GM19239 (cell line): ENCODE results near the gene DAGLA.
"Not testable (repeated sequence)": the region's sequence is repeated elsewhere in the genome, so short reads cannot be mapped to it uniquely, and the experiment has no call there.

Experiments used
- DNase-seq: peaks from one replicate; pipeline ENCODE4 v3.0.0; 2011; ENCODE audit warnings: low spot score; ENCODE audit not compliant: insufficient read length
- FAIRE-seq: peaks from 2 replicates; lab custom pipeline; 2011; peaks lifted over from hg19 to GRCh38; lab: Jason Lieb, UNC

The DAGLA gene, protein sequence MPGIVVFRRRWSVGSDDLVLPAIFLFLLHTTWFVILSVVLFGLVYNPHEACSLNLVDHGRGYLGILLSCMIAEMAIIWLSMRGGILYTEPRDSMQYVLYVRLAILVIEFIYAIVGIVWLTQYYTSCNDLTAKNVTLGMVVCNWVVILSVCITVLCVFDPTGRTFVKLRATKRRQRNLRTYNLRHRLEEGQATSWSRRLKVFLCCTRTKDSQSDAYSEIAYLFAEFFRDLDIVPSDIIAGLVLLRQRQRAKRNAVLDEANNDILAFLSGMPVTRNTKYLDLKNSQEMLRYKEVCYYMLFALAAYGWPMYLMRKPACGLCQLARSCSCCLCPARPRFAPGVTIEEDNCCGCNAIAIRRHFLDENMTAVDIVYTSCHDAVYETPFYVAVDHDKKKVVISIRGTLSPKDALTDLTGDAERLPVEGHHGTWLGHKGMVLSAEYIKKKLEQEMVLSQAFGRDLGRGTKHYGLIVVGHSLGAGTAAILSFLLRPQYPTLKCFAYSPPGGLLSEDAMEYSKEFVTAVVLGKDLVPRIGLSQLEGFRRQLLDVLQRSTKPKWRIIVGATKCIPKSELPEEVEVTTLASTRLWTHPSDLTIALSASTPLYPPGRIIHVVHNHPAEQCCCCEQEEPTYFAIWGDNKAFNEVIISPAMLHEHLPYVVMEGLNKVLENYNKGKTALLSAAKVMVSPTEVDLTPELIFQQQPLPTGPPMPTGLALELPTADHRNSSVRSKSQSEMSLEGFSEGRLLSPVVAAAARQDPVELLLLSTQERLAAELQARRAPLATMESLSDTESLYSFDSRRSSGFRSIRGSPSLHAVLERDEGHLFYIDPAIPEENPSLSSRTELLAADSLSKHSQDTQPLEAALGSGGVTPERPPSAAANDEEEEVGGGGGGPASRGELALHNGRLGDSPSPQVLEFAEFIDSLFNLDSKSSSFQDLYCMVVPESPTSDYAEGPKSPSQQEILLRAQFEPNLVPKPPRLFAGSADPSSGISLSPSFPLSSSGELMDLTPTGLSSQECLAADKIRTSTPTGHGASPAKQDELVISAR

DNA sequence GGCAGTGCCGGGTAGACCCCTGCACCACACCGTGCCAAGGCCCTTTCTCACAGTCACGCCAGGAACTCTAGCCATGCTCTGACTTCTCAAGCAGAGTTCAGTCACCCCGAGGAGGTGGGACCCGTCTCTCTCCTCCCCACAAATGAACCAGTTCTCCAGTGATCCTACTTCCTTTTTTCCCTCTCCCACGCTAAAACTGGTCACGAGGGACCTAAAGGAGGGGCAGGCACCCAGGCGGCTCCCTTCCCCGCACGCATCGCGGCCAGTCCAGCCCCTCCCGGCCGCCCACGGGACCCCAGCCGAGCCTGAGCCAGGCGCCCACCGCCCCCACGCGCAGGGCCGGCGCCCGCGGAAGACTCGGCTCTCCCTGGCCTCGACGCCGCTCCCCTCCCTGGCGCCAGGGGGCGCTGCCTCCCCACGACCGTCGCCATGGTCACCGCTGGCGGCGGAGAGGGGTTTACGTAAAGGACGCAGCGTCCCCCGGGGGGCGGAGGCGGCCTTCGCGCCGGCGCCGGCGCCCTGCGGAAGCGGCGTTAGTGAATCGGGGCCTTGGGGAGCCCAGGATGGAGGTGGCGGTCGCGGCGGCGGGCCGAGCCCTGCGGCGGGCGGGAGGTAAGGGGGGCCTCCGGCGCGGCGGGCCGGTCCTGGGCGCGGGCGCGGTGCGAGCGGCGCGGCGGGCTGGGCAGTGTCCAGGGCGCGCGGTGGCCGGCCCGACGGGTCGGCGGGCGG is at the start of gene DAGLA:
Gene DAGLA (plus strand): TSS at position 499 of the 729 bp plus-strand sequence. CDS start 39,765 bp downstream, outside the sequence.
- DNase-seq (peak; percentile 87), FAIRE-seq (no peak)

DNA sequence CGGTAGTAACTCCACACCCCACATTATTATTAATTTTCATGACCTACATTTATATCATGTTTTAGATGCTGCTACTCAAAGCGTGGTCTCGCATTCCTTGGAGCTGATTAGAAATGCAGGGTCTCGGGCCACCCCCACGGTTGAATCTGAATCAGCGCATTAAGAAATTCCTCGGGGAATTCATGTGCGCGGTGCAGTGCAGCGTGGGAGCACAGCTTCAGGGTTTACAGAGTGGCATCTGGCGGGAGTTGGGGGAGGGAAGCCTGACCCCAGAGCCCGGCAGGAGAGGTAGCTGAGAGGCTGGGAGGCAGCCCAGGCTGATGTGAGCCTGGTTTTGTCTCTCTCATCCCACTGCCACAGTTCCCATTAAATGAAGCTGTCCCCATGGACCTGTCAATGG is 48.1 kb upstream of the DAGLA start:
- DNase-seq = no peak
- FAIRE-seq = no peak

DNA sequence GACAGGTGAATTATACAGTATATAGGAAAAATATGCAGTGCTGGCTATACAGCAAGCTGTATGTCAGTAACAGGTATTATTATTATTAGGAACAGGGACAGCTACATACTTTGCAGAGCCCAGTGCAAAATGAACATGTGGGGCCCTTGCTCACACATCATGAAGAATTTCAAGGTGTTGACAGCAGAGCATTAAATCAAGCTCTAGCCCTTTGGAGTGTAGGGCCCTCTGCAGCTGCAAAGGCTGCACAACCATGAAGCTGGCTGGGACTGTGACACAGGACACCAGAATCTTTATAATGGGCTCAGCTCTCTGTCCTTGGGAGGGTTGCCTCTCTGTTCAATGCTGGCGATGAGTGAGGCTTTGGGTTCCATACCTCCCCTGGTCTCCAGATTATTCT is 44.9 kb upstream of the DAGLA start:
- FAIRE-seq = no peak
- no peak for DNase-seq

DNA sequence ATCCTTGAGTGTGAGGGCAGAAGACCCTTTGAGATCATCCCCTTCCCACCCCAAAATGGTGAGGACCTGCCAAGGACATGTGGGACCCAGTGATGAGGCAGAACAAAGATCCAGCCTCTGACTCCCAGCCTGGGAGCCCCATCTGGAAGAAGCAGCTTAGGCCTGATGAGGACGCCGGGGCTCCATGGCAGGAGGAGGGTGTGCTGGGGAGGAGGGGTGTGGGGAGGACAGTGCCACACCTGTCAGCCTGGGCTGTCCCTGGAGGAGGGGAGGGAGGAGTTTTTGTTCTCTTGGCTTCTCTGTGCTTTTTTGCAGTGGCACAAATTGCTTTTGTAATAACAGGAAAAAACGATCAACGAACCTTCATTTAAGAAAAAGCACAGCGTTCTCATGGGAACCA is 44.4 kb upstream of the DAGLA start:
- no peak for FAIRE-seq

DNA sequence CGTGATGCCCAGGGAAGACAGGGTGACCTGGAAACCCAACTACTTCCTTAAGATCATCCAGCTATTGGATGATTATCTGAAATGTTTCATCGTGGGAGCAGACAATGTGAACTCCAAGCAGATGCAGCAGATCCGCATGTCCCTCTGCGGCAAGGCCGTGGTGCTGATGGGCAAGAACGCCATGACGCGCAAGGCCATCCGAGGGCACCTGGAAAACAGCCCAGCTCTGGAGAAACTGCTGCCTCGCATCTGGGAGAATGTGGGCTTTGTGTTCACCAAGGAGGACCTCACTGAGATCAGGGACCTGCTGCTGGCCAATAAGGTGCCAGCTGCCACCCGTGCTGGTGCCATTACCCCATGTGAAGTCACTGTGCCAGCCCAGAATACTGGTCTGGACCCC is 43.5 kb upstream of the DAGLA start:
- no peak for DNase-seq
- no peak for FAIRE-seq

More for the DNA sequence above, 44.4 kb upstream of the DAGLA start:
- DNase-seq = no peak

DNA sequence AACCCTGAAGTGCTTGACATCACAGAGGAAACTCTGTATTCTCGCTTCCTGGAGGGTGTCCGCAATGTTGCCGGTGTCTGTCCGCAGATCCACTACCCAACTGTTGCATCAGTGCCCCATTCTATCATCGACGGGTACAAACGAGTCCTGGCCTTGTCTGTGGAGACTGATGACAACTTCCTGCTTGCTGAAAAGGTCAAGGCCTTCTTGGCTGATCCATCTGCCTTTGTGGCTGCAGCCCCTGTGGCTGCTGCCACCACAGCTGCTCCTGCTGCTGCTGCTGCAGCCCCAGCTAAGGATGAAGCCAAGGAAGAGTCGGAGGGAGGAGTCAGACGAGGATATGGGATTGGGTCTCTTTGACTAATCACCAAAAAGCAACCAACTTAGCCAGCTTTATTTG is 42.9 kb upstream of the DAGLA start:
- FAIRE-seq (no peak), DNase-seq (no peak)

DNA sequence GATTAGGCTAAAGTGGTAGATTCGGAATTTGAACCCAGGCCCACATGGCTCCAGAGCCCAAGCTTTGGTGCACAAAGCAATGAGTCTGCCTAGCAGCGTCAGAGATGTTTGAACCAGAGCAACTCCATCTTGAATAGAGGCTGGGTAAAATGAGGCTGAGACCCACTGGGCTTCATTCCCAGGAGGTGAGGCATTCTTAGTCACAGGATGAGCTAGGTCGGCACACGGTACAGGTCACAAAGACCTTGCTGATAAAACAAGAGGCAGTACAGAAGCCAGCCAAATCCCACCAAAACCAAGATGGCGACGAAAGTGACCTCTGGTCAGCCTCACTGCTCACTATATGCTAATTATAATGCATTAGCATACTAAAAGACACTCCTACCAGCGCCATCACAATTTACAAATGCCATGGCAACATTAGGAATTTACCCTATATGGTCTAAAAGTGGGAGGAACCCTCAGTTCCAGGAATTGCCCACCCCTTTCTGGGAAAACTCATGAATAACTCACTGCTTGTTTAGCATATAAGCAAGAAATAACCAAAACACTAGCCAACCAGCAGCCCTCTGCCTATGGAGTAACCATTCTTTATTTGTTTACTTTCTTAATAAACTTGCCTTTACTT is 40.3 kb upstream of the DAGLA start:
- no peak for FAIRE-seq
- DNase-seq = no peak

DNA sequence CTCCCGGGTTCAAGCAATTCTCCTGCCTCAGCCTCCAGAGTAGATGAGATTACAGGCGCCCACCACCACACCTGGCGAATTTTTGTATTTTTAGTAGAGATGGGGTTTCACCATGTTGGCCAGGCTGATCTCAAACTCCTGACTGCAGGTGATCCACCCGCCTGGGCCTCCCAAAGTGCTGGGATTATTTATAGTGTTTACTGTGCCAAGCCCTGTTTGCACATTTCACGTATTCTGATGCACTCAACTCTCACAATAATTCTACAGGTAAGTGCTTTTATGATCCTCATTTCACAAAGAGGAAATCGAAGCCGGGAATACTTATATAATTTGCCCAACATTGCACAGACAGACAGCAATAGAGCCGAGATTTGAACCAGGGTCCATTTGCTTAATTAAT is 38.0 kb upstream of the DAGLA start:
- DNase-seq = no peak
- FAIRE-seq = no peak

DNA sequence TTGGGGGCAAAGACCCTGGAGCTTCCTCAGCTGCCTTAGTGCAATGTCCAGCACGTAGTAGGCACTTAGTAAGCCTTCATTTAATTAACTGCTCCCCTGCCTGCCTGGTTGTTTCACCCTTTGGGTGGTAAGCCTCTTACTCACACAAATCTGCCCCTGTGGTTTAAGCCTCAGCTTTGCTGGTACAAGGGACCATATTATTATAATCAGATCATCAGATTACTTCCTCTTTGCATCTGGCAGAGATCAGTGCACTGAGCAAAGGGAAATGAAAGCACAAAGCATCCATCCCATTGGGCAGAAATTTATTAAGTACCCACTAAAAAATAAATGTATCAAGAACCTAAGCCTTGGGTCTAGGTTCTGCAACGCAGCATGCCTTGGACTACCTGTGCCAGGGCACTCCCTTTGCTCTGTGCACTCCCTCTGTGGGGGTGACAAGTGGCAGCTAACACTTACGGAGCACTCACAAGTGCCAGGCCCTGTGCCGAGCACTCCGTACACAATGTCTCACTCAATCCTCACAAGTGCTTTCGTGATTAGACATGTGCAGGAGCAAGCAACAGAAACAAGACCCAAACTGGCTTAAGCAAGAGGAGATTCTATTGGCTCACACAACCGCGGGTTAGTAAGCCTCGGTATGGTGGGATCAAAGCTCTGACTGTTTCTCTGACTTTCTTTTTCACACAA is 34.9 kb upstream of the DAGLA start:
- no peak for DNase-seq
- FAIRE-seq = no peak

DNA sequence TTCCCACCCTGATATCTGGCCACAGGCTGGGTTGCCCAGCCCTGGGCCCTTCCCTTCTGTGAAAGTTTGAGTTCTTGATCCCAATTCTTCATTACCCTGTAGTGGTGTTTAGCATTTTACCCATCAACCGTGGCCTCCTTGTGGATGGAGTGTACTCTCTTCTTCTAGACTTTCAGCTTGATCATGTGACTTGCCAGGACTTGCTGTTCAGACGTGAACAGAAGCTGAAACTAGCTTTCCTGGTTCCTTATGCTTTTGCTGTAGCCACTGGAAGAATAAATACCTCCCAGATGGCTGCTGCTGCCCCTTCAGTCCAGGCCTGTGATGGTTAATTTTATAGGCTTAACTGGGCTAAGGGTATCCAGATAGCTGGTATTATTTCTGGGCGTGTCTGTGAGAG is 32.7 kb upstream of the DAGLA start:
- FAIRE-seq = no peak
- DNase-seq = no peak

DNA sequence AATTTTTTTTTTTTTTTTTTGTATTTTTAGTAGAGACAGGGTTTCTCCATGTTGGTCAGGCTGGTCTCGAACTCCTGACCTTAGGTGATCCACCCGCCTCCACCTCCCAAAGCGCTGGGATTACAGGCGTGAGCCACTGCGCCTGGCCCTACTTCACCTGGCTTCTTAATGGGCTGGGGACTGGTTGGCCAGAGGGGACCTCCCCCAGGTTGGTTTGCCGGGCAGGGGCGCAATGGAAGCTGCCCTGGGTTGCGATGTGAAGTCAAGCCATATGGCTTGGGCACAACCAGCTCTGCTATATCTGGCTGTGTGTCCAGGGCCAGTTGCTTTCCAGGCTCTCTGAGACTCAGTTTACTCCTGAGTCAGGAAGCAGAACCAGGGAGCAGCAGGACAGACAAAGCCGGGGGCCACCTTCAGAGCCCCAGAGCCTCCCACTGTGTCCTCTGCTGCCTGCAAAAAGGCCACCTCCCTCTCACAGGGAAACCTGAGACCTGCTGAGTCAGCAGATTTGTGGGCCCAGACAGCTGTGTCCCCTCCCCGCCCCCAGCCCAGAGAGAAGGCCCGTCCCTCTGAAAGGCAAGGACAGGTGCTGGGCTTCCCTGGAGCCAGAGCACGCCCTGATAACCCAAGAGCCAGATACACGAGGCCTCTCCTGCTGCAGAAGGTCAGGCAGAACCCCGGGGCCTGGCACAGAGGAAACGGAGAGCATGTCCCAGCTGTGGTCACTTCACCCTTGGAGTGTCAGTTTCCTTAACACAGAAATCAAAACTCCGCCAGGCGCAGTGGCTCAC is 29.2 kb upstream of the DAGLA start:
- FAIRE-seq (no peak), DNase-seq (no peak)

DNA sequence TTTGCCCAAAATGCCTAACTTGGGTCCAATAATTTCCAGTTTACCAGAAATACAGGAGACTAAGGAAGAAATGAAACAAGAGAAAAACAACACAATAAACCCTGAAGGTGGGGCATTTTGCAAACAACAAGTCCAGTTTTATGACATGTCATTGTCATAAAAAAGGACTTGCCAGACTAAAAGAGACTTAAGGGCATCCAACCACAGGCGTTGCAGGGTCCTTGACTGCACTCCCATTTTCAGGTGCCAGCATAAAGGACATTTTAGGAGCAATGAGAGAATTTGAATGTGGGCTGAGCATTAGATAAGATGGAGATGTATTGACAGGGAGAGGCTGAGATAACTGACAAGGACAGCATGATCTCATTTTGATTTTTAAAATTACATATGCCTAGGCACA is 28.1 kb upstream of the DAGLA start:
- FAIRE-seq (no peak), DNase-seq (no peak)

DNA sequence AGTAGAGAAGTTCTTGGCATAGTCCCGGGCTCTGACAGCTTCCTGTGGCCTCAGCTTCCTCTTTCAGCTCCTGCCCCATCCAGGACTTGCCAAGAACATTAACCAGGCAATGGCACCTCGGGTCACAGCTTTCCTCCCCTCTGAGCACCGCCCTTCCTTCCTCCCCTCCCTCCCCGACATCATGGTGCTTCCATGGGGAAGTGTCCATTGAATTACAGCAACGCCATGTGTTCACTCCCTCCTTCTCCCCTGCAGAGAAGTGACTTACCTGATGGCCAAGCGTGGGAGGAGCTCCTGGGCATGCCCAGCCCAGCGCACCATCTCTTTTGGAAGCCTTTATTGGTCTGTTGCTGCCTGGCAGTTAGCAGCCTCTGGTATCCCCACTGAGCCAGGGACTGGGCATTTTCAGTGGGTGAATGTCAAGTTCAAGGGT is 25.8 kb upstream of the DAGLA start:
- no peak for FAIRE-seq
- DNase-seq = no peak

DNA sequence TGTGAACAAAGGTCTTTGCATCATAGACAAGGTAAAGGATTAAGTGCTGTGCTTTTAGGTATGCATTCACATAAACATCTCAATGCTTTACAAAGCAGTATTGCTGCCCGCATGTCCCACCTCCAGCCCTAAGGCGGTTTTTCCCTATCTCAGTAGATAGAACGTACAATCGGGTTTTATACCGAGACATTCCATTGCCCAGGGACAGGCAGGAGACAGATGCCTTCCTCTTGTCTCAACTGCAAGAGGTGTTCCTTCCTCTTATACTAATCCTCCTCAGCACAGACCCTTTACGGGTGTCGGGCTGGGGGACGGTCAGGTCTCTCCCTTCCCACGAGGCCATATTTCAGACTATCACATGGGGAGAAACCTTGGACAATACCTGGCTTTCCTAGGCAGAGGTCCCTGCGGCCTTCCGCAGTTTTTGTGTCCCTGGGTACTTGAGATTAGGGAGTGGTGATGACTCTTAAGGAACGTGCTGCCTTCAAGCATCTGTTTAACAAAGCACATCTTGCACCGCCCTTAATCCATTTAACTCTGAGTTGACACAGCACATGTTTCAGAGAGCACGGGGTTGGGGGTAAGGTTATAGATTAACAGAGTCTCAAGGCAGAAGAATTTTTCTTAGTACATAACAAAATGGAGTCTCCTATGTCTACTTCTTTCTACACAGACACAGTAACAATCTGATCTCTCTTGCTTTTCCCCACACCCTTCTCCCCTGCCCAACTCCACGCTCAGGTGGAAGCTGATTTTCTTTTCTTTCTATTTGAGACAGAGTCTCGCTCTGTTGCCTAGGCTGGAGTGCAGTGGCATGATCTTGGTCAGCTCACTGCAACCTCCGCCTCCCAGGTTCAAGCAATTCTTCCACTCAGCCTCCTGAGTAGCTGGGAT is 24.7 kb upstream of the DAGLA start:
- FAIRE-seq, DNase-seq: not testable (repeated sequence)

DNA sequence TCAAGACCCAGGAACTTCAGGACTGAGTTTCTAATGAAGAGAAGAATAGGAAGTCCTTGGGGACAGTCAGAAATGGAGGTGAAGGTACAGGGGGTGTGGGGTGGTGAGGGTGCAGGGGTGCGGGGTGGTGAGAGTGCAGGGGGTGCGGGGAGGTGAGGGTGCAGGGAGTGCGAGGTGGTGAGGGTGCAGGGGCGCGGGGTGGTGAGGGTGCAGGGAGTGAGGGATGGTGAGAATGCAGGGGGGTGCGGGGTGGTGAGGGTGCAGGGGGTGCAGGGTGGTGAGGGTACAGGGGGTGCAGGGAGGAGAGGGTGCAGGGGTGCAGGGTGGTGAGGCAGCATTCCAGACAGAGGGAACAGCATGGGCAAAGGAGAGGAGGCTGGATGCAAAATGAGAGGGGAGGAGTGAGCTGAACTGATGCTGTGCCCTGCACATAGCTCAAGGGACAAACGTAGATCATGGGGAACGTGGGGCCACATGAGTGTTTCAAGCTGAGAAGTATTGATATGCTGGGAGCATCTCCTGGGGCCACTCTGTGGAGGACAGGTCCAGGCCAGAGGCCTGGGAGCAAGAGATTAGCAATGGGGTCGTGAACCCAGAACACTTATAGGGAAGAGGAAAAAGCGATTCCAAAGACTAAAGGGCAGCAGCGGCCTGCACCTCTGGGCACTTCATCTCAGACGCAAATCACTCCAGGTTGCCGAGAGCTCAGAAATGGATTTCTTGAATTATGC is 23.7 kb upstream of the DAGLA start:
- FAIRE-seq (no peak), DNase-seq (no peak)

DNA sequence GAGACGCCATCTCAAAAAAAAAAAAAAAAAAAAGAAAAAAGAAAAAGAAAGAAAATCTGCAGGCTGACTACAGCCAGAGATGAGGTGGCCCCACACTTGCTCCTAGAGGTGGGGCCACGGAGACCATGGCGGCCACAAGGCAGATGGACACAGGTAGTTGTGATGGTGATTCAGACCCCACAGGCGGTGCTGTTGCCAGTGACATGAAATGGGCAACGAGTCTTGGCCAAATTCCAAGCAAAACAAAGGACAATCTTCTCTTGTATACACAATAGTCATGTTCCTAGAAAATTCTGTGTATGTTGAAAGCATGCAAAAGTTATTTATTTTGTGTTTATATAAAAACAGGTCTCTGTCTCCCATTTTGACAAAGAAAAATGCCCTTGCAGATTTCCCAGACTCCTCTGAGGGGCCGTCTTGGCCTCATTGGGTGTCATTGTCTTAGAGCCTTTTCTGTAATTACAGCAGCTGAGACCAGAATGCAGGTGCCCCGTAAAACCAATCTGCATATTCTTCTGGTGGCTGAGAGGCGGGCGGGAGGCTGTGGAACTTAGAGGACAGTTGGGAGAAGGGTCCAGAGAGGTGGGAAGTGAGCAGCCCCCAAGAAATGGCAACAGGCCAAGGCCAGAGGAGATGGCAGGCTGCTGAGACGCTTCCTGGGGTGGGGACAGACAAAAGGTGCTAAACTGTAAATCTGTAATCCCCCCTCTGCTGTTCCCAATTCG is 22.5 kb upstream of the DAGLA start:
- FAIRE-seq (no peak), DNase-seq (no peak)
